LNCaP clone FGC (cell line): ENCODE measurements around the gene HDAC9.

ENCODE experiments used
- DNase-seq: peaks from one replicate; pipeline ENCODE4 v3.0.0-alpha.2; 2011; ENCODE audit warnings: low read depth
- H3K4me3 ChIP-seq: 2 replicates; pipeline ENCODE4 v1.5.1; 2011; ENCODE audit warnings: mild to moderate bottlenecking, low read depth, low read length, control low read depth
- TF ChIP-seq, protein P1 (sequence below): IDR thresholded peaks from 2 replicates; pipeline ENCODE4 v1.5.1; 2012; ENCODE audit warnings: mild to moderate bottlenecking; ENCODE audit not compliant: control insufficient read depth, insufficient read depth; ENCODE audit errors: extremely low read depth

Gene HDAC9

DNA sequence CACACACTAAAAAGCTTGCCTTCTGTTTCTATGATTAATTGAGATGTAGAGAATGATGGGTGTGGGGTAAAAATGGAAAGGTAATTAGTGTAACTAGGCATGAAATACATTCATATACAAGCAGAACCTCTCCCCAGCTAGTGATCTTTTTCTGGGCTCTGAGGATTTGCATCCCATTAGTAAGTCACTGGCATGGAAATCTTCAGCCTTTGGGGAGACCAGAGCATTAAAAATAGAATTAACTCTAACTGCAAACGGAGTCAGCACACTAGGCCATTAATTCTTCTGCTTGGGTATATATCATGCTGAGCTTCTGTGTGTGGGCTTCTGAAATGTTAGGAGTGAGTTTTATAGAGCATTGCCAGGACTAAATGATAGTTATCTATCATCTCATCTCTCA lies 128.9 kb downstream of the HDAC9 start:
- no peak overlapping the region for H3K4me3 ChIP-seq
- no peak for DNase-seq
- TF ChIP-seq, protein P1, sequence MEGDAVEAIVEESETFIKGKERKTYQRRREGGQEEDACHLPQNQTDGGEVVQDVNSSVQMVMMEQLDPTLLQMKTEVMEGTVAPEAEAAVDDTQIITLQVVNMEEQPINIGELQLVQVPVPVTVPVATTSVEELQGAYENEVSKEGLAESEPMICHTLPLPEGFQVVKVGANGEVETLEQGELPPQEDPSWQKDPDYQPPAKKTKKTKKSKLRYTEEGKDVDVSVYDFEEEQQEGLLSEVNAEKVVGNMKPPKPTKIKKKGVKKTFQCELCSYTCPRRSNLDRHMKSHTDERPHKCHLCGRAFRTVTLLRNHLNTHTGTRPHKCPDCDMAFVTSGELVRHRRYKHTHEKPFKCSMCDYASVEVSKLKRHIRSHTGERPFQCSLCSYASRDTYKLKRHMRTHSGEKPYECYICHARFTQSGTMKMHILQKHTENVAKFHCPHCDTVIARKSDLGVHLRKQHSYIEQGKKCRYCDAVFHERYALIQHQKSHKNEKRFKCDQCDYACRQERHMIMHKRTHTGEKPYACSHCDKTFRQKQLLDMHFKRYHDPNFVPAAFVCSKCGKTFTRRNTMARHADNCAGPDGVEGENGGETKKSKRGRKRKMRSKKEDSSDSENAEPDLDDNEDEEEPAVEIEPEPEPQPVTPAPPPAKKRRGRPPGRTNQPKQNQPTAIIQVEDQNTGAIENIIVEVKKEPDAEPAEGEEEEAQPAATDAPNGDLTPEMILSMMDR, result no peak

DNA sequence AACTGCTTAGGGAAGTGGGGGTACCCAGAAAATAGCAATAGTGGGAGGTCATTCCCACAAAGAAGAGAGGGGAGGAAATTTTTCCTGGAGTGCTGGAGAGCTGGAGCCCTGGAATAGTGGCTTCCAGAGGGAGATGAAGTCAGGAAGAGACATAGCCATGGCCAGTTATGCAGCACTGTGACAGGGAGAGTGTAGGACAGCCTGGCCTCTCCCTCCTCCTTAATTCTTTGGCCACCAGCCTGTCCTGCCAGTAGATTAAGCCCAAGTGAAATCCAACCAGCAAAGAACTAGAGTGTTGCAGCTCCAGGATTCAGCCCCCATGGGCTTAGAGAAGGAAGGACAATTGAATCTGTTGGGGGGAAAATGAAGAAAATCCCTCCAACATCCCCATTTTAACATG lies 130.5 kb downstream of the HDAC9 start:
- DNase-seq, result no peak
- no peak overlapping the region for H3K4me3 ChIP-seq
- TF ChIP-seq, protein P1, result no peak

DNA sequence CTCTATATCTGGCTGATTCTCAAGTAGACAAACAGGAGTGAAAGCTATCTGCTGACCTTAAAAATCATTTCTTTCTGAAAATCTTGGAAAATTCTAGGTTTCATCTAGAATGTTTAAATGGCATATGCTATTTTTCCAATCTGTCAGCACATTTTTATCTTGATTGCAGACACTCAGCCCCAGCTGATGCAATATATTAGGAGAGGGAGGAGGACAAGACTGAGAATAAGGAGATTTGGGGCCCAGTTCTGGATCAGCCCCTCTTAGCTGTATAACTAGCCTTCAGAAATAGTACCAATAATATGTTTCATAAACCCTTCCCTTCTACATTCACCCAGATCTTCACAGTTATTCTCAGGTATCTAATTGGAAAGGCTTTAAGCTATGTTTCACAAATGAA lies 131.2 kb downstream of the HDAC9 start:
- no peak overlapping the region for H3K4me3 ChIP-seq
- TF ChIP-seq, protein P1, result no peak
- DNase-seq, result no peak

DNA sequence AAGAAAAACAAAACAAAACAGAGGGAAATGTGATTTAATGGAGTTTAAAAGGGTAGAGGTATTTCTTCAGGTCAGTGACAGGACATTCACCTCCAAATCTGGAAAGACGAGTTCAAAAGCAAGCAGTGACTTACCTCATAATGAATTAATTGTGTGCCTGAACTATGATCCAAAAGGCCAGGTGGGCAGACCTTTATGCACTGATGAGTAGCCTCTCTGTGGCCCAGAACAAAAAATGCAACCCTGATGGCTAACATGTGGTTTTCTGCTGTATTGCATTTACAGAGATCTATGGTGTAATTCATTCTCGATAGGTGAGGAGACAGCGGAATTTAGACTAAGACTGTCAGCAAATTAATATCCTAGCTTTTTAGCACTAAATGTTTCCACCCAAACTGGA lies 142.0 kb downstream of the HDAC9 start:
- H3K4me3 ChIP-seq, result no peak overlapping the region
- DNase-seq, result peak; percentile 36
- TF ChIP-seq, protein P1, result no peak

DNA sequence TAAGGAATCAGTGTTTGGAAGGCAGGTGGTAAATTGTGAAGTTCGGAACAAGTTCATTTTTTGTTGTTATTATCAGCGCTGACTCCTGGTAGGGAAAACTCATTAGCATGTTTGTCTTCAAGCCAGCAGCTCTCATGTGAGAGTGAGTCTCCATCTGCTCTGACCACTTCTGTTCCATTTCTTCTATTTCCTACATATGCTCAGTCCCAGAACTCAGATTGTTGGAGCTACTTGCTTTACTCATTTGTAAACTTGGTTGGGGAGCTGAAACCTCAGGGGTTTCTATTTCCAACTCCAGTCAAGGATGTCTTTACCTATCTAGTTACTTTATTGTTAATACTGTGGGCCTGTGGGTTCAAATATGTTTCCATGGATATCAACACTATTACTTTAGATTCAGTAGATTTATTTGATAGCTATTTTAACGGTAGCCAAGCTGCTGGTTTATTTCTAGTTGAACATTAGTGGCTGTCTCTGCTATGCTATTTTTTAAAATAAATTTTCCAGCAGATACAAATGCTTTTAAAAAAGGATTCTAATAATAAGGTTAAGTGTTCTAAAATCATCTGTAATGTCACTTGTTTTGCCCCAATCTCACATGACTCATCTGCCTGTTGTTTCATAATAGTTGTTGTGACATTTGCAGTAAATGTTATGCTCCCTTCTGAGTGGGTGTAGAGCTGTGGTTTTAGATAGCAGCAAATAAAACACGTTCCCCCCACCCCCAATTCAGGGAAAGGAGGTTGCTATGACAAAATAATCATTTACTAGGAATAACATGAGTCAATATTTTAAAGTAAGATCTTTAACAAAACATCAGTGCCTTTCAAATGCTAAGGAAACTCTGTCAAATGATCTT lies 143.3 kb downstream of the HDAC9 start:
- no peak for DNase-seq
- TF ChIP-seq, protein P1, result no peak
- H3K4me3 ChIP-seq, result no peak overlapping the region

DNA sequence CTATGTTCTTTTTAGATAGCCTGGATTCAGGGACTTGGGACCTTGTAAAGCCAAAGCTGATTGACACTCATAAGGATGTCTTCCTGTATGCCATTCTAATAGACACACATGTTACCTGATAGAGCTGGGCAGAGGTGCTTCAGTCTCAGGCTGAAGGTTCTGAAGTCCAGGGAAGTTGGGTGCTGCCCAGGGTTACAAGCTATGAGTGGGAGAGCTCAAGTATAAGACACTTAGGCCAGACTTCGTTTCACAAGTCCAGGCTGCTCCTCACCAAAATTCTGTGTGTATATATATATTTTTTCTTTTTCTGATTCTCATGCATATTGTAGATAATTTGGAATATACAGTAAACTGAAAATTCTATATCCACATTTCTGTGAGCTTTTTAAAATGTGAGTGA lies 144.2 kb downstream of the HDAC9 start:
- TF ChIP-seq, protein P1, result no peak
- H3K4me3 ChIP-seq, result no peak overlapping the region
- no peak for DNase-seq

DNA sequence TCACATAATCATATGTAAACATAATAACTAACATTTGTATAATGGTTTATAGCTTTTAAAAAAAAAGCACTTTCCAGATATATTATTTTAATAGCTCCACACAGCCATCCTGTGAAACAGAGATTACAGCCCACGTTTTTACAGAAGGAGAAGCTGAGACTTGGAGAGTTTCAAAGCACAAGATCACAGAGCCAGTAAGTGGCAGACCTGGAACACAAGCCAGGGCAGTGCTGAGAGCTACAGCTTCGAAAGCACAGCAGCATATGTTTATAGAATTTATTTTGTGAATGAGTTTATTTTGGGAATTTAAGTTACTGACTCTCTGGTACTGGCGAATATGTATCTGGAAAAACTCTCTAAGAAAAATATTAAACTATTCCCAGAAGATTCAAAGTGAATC lies 149.4 kb downstream of the HDAC9 start:
- no peak overlapping the region for H3K4me3 ChIP-seq
- peak; percentile 8 for DNase-seq
- TF ChIP-seq, protein P1, result no peak
